Measurements from ENCODE around the gene TOMM40.
"Not testable (repeated sequence)": the region's sequence is repeated elsewhere in the genome, so short reads cannot be mapped to it uniquely, and the experiment has no call there.

TOMM40 gene

GRCh38 chr19:44891016-44891882 is at the start of gene TOMM40:
TOMM40 (plus strand) TSS chr19:44891254; CDS start chr19:44891416, 162 bp downstream.
- peak; percentile 100 for DNase-seq (ENCODE audit: low read depth)

GRCh38 chr19:44845286-44845611 is 45.8 kb upstream of the TOMM40 start:
- DNase-seq (ENCODE audit: low read depth): no peak

GRCh38 chr19:44845612-44846454 is 45.2 kb upstream of the TOMM40 start, which contains the start of gene NECTIN2:
NECTIN2 (plus strand) TSS chr19:44846297; CDS start chr19:44846526, 229 bp downstream.
- peak; percentile 71 for DNase-seq (ENCODE audit: low read depth)

GRCh38 chr19:44846455-44847143 is 44.5 kb upstream of the TOMM40 start:
- DNase-seq (ENCODE audit: low read depth): no peak

GRCh38 chr19:44847144-44848035 is 43.7 kb upstream of the TOMM40 start:
- no peak for DNase-seq (ENCODE audit: low read depth)

GRCh38 chr19:44848036-44848811 is 42.8 kb upstream of the TOMM40 start:
- DNase-seq (ENCODE audit: low read depth): no peak

- DNase-seq (ENCODE audit: low read depth): no peak
Observed at GRCh38 chr19:44848812-44849447, 42.1 kb upstream of the TOMM40 start.

- DNase-seq (ENCODE audit: low read depth): no peak
Observed at GRCh38 chr19:44850641-44851109, 40.4 kb upstream of the TOMM40 start.

GRCh38 chr19:44851427-44851826 is 39.6 kb upstream of the TOMM40 start:
- no peak for DNase-seq (ENCODE audit: low read depth)

- DNase-seq (ENCODE audit: low read depth): no peak
Observed at GRCh38 chr19:44855606-44856005, 35.4 kb upstream of the TOMM40 start.

GRCh38 chr19:44856421-44857083 is 34.5 kb upstream of the TOMM40 start:
- DNase-seq (ENCODE audit: low read depth): no peak

- no peak for DNase-seq (ENCODE audit: low read depth)
Observed at GRCh38 chr19:44857837-44858236, 33.2 kb upstream of the TOMM40 start.

- not testable (repeated sequence) for DNase-seq (ENCODE audit: low read depth)
Observed at GRCh38 chr19:44861576-44861975, 29.5 kb upstream of the TOMM40 start.

- no peak for DNase-seq (ENCODE audit: low read depth)
Observed at GRCh38 chr19:44863990-44864389, 27.1 kb upstream of the TOMM40 start.

- DNase-seq (ENCODE audit: low read depth): no peak
Observed at GRCh38 chr19:44865196-44865767, 25.8 kb upstream of the TOMM40 start.

GRCh38 chr19:44866664-44867063 is 24.4 kb upstream of the TOMM40 start:
- DNase-seq (ENCODE audit: low read depth): no peak

GRCh38 chr19:44867578-44867977 is 23.5 kb upstream of the TOMM40 start:
- DNase-seq (ENCODE audit: low read depth): no peak

- no peak for DNase-seq (ENCODE audit: low read depth)
Observed at GRCh38 chr19:44869733-44870470, 21.2 kb upstream of the TOMM40 start.

Measured in stimulated activated CD8-positive, alpha-beta memory T cell treated with anti-CD3 and anti-CD28 coated beads, Interleukin-4, amount 100 ng/mL, for 24 hours (primary cell).